A673 (cell line): ENCODE measurements around the gene SPG7.

Source experiments
- EZH2 ChIP-seq: fragments of 200-600 bp; sonication (generic); IDR thresholded peaks from 2 replicates; pipeline ENCODE4 v1.6.1; 2017; ENCODE audit warnings: borderline replicate concordance, low read depth, mild to moderate bottlenecking, mixed read lengths, antibody characterized with exemption, low read length; ENCODE audit not compliant: poor library complexity, severe bottlenecking
- TF ChIP-seq, protein P1 (sequence below): fragments of 300-800, 200-600 bp; sonication (generic); conservative IDR thresholded peaks from 2 replicates; pipeline ENCODE4 v1.5.1; 2017; ENCODE audit warnings: low read depth, mild to moderate bottlenecking, antibody characterized with exemption, low read length, moderate library complexity, mixed read lengths

DNA sequence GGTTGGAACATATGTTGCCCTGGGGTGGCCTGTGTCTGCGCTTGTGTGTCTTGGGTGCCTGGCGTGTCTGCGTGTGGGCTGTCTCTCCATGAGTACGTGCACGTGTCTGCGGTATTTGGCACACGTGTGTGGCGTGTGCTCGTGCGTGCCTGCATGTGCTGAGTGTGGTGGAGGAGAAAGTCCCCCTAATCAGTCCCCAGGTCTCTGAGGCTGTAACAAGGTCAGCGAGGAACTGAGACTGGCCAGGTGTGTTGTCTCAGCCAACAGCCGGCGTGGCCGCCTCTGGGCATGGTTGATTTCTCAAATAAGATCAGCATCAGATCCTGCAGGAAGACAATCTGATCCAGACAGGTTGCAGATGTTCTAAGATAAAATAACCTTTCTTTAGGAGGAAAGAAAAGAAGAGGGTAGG is 63.9 kb downstream of the SPG7 start:
- TF ChIP-seq, protein P1, sequence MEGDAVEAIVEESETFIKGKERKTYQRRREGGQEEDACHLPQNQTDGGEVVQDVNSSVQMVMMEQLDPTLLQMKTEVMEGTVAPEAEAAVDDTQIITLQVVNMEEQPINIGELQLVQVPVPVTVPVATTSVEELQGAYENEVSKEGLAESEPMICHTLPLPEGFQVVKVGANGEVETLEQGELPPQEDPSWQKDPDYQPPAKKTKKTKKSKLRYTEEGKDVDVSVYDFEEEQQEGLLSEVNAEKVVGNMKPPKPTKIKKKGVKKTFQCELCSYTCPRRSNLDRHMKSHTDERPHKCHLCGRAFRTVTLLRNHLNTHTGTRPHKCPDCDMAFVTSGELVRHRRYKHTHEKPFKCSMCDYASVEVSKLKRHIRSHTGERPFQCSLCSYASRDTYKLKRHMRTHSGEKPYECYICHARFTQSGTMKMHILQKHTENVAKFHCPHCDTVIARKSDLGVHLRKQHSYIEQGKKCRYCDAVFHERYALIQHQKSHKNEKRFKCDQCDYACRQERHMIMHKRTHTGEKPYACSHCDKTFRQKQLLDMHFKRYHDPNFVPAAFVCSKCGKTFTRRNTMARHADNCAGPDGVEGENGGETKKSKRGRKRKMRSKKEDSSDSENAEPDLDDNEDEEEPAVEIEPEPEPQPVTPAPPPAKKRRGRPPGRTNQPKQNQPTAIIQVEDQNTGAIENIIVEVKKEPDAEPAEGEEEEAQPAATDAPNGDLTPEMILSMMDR: no peak
- TF ChIP-seq EZH2: no peak
